Uterus (tissue), 4 donors: ENCODE measurements around the gene MCUB. TPM values are rescaled to one million over a fixed set of nuclear protein-coding genes. Genes with fewer than 3 reads are reported as not detected.

Experiments used
- DNase-seq, 2 donors: peaks; one replicate each; pipeline ENCODE4 v3.0.0-alpha.2; 2019 to 2020
- H3K27ac ChIP-seq, 2 donors: fragments of 200-600 bp; sonication (generic); 1 replicate in 1 of 2; 2 replicates in 1 of 2; pipeline ENCODE4 v1.5.1; 2016 to 2018
- H3K27me3 ChIP-seq, 2 donors: fragments of 200-600 bp; sonication (generic); one replicate each; pipeline ENCODE4 v1.5.1; 2018 to 2019; ENCODE audit warnings: control low read depth in 1 of 2
- H3K36me3 ChIP-seq, 2 donors: fragments of 200-600 bp; sonication (generic); one replicate each; pipeline ENCODE4 v1.5.1; 2019; ENCODE audit warnings: control low read depth in 1 of 2
- H3K4me1 ChIP-seq, 2 donors: fragments of 200-600 bp; sonication (generic); one replicate each; pipeline ENCODE4 v1.5.1; 2018 to 2019; ENCODE audit warnings: control low read depth in 1 of 2
- H3K4me3 ChIP-seq, 2 donors: fragments of 200-600 bp; sonication (generic); 1 replicate in 1 of 2; 2 replicates in 1 of 2; pipeline ENCODE4 v1.5.1; 2018 to 2019; ENCODE audit warnings: mild to moderate bottlenecking in 1 of 2
- H3K9me3 ChIP-seq, 2 donors: fragments of 200-600 bp; sonication (generic); one replicate each; pipeline ENCODE4 v1.5.1; 2019; ENCODE audit warnings: control low read depth in 1 of 2
- POLR2A ChIP-seq, 2 donors: fragments of 450-650 bp; IDR thresholded peaks; one replicate each; pipeline ENCODE4 v1.6.1; 2016; ENCODE audit warnings: antibody characterized with exemption in 2 of 2, mild to moderate bottlenecking in 1 of 2, moderate library complexity in 1 of 2
- intact Hi-C: fragments of 100-400 bp; cut with DNase I; formaldehyde crosslinking; loops from one replicate; pipeline ENCODE4 v1.15.1; 2023; ENCODE audit warnings: low total_unique reads
- total RNA-seq, 4 donors: library from RNA; depleted of rRNA in 3 of 4; stranded (reverse); fragments of >200 nt in 3 of 4; gene quantifications; one replicate each; pipeline versions ENCODE4 v1.1.0 to v1.2.4, GENCODE V29; 2014 to 2023
- TF ChIP-seq, protein P1 (sequence below), 4 experiments: fragments of 200-600 bp in 2 of 4; fragments of 450-650 bp in 2 of 4; sonication (generic) in 2 of 4; IDR thresholded peaks; one replicate each; pipeline ENCODE4 v1.5.1; 2016 to 2019; ENCODE audit warnings: antibody characterized with exemption in 4 of 4, mild to moderate bottlenecking in 2 of 4, moderate library complexity in 1 of 4
- donor health status: DM: yes; HTN: yes; CAD: no.

The MCUB gene
- total RNA-seq, 4 donors from 2014 or later = 3.3 to 34.8 (median 21.4) TPM

DNA sequence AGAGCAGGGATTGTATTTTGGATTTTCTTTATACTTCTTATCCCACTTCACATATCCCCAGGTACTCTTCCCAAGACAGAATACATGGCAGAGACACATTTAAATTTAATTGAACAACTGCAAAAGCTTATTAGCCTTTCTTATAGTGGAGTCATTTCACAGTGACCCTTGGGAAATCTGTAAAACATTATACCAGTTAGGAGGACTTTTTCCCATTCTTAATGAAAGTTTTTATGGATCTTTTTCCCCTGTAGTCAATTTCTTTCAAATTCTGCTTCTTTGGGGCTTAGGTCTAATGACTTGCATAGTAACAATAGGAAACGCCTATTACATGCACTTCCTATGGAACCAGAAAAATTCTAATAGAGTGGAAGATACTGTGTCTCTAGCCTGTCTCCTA is 14.6 kb upstream of the MCUB start:
- Histone ChIP-seq H3K27me3 (no peaks in the 10 kb centered on the region), H3K36me3 (no peaks in the 10 kb centered on the region), H3K27ac (no peak overlapping the region), H3K4me3 (no peak overlapping the region), H3K4me1 (no peaks in the 10 kb centered on the region), H3K9me3 (no peaks in the 10 kb centered on the region)
- TF ChIP-seq, protein P1, sequence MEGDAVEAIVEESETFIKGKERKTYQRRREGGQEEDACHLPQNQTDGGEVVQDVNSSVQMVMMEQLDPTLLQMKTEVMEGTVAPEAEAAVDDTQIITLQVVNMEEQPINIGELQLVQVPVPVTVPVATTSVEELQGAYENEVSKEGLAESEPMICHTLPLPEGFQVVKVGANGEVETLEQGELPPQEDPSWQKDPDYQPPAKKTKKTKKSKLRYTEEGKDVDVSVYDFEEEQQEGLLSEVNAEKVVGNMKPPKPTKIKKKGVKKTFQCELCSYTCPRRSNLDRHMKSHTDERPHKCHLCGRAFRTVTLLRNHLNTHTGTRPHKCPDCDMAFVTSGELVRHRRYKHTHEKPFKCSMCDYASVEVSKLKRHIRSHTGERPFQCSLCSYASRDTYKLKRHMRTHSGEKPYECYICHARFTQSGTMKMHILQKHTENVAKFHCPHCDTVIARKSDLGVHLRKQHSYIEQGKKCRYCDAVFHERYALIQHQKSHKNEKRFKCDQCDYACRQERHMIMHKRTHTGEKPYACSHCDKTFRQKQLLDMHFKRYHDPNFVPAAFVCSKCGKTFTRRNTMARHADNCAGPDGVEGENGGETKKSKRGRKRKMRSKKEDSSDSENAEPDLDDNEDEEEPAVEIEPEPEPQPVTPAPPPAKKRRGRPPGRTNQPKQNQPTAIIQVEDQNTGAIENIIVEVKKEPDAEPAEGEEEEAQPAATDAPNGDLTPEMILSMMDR (IDR thresholded peaks at IDR 0.05) = no peak
- TF ChIP-seq POLR2A (IDR thresholded peaks at IDR 0.05) = no peak
- intact Hi-C loops = no loop called here
- no peak for DNase-seq

DNA sequence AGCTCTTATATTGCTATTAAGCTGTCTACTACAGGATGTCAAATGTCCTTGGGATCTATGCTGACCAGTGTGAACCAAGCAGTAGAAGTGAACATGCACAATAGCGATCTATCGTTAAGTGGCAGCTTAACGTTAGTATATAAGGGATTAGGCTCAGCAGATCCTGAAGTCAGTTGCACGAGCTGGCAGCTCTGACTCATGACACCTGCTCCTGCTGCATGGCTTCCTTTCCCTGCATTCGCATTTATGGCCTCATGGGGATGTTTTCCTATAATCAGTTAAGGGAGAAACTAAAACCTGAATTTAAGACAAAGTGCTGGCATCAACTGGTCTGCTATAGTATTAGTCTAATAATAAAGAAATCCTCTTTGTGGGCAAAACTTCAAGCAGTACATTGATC is 12.7 kb upstream of the MCUB start:
- TF ChIP-seq POLR2A (IDR thresholded peaks at IDR 0.05) = no peak
- TF ChIP-seq, protein P1 (IDR thresholded peaks at IDR 0.05) = no peak
- H3K36me3 ChIP-seq = no peaks in the 10 kb centered on the region
- H3K27me3 ChIP-seq = no peaks in the 10 kb centered on the region
- no peak for DNase-seq
- no peak overlapping the region for H3K4me3 ChIP-seq
- no peaks in the 10 kb centered on the region for H3K9me3 ChIP-seq
- H3K27ac ChIP-seq = no peak overlapping the region
- intact Hi-C loops = no loop called here
- H3K4me1 ChIP-seq = no peaks in the 10 kb centered on the region

DNA sequence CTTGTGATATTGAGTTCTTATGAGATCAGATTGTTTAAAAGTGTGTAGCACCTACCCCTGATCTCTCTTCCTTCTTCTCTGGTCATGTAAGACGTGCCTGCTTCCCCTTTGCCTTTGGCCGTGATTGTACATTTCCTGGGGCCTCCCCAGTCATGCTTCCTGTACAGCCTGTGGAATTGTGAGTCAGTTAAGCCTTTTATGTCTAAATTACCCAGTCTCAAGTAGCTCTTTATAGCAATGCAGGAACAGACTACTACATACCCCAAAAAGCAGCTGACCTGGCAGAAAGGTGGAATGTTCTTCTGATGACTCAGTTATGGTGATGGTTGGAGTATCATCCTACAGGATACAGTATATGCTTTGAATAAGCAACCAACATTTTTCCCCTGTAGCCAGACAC is 11.4 kb upstream of the MCUB start:
- intact Hi-C loops = no loop called here
- TF ChIP-seq, protein P1 (IDR thresholded peaks at IDR 0.05) = no peak
- TF ChIP-seq POLR2A (IDR thresholded peaks at IDR 0.05) = no peak
- no peaks in the 10 kb centered on the region for H3K36me3 ChIP-seq
- H3K27me3 ChIP-seq = no peaks in the 10 kb centered on the region
- H3K27ac ChIP-seq = no peak overlapping the region
- no peaks in the 10 kb centered on the region for H3K9me3 ChIP-seq
- H3K4me3 ChIP-seq = no peak overlapping the region
- H3K4me1 ChIP-seq = no peaks in the 10 kb centered on the region
- no peak for DNase-seq

DNA sequence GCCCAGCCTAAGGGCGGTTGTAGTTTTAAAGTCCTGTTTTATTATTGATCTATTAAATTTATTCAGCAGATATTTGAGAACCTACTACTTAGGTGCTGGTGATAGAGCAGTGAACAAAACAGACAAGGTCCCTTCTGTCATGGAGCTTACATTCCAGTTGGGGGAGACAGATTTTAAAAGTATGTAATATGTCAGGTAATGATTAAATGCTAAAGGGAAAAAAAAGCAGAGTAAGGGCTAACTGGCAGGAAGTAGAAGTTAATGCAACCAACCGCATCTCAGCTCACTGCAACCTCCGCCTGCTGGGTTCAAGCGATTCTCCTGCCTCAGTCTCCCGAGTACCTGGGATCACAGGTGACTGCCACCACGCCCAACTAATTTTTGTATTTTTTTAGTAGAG is 7.8 kb upstream of the MCUB start:
- H3K9me3 ChIP-seq = no peaks in the 10 kb centered on the region
- DNase-seq = no peak
- intact Hi-C loops = no loop called here
- H3K27ac ChIP-seq = no peak overlapping the region
- H3K4me3 ChIP-seq = no peak overlapping the region
- no peaks in the 10 kb centered on the region for H3K36me3 ChIP-seq
- H3K27me3 ChIP-seq = no peaks in the 10 kb centered on the region
- no peaks in the 10 kb centered on the region for H3K4me1 ChIP-seq
- TF ChIP-seq, protein P1 (IDR thresholded peaks at IDR 0.05) = no peak
- no peak for TF ChIP-seq POLR2A (IDR thresholded peaks at IDR 0.05)

DNA sequence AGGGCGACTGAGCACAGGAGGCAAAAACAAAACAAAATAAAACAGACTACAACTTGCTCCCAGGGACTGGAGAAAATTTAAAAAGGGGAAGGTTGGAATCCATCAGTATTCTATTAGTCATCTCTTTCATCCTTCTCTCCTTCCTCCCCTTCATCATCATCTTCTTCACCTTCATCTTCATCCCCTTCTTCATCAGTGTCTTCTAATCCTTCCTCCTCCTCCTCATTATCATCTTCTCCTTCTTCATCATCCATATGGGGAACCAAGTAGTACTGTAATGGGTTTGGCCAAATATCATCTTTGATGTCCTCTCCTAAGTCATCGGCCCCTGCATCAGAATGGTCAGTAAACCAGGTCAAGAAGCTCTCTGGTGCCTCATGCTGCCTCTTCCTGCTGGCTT is 6.9 kb upstream of the MCUB start:
- intact Hi-C loops = no loop called here
- Histone ChIP-seq H3K4me3 (no peak overlapping the region), H3K27me3 (no peaks in the 10 kb centered on the region), H3K27ac (no peak overlapping the region), H3K9me3 (no peaks in the 10 kb centered on the region), H3K4me1 (no peaks in the 10 kb centered on the region), H3K36me3 (no peaks in the 10 kb centered on the region)
- DNase-seq = no peak
- TF ChIP-seq, protein P1 (IDR thresholded peaks at IDR 0.05) = no peak
- no peak for TF ChIP-seq POLR2A (IDR thresholded peaks at IDR 0.05)
